ENCODE results near the gene TBC1D8. TPM values are rescaled to one million over a fixed set of nuclear protein-coding genes. Genes with fewer than 3 reads are reported as not detected.

The TBC1D8 gene
- total and polyA plus RNA-seq, 2 of the 8 experiments (the other 6 are each of a cell fraction or from before 2014, with no cell fraction given), result 20.8 to 21.8 TPM

GRCh38 chr2:100971221-100971620, 180.0 kb downstream of the TBC1D8 start:
- no peak overlapping the region for H3K14ac ChIP-seq (ENCODE audit: insufficient read length)
- no peak overlapping the region for H2BK15ac ChIP-seq (ENCODE audit: low read length)
- no peaks in the 10 kb centered on the region for H3K27me3 ChIP-seq (replicated peaks in 1 of 4; ENCODE audit: control insufficient read depth in 3 of 4, extremely low read depth in 1 of 4, insufficient read depth in 3 of 4, low read length in 3 of 4)
- H3K56ac ChIP-seq (replicated peaks; ENCODE audit: insufficient read length, low read depth, low read length), result no peak overlapping the region
- no peak overlapping the region for H2BK5ac ChIP-seq (ENCODE audit: low read depth, low read length)
- no peak overlapping the region for H2AK5ac ChIP-seq (ENCODE audit: low read depth, low read length)
- H3K4me3 ChIP-seq (ENCODE audit: extremely low read depth in 1 of 4, insufficient read depth in 2 of 4, low read depth in 3 of 4, low read length in 4 of 4), result no peak overlapping the region
- H2BK20ac ChIP-seq (ENCODE audit: low read length), result no peak overlapping the region
- no peak overlapping the region for H4K91ac ChIP-seq (replicated peaks; ENCODE audit: insufficient read length, low read length)
- no peak overlapping the region for H2BK12ac ChIP-seq (ENCODE audit: low read depth, low read length)
- no peak overlapping the region for H3K4me2 ChIP-seq (ENCODE audit: insufficient read depth in 1 of 2, low read depth in 2 of 2, low read length in 2 of 2)
- DNase-seq (ENCODE audit: low read depth in 1 of 2, low spot score in 2 of 2) (no peak), FAIRE-seq (no peak)
- no peaks in the 10 kb centered on the region for H4K20me1 ChIP-seq (replicated peaks in 1 of 2; ENCODE audit: control insufficient read depth in 1 of 2, insufficient read depth in 2 of 2, low read length in 2 of 2)
- CTCF ChIA-PET (ENCODE audit: partially characterized antibody), result interaction anchor here (1.0 to 1.2 kb wide), 2 partner anchors 14 to 52 kb away, joined by 4 to 5 read pairs; no protein-coding TSS in a partner anchor
- H3K23me2 ChIP-seq (ENCODE audit: low read depth, low read length), result no peaks in the 10 kb centered on the region
- no peaks in the 10 kb centered on the region for H3K79me1 ChIP-seq (ENCODE audit: low read depth, low read length)
- H4K8ac ChIP-seq (ENCODE audit: extremely low read depth, insufficient read depth, low read length), result no peak overlapping the region
- no peak overlapping the region for H2BK120ac ChIP-seq (replicated peaks; ENCODE audit: low read depth, low read length)
- POLR2A ChIA-PET (ENCODE audit: partially characterized antibody), result no interaction called here
- no peak overlapping the region for H4K5ac ChIP-seq (ENCODE audit: insufficient read length, low read depth, low read length)
- no peak overlapping the region for H3K27ac ChIP-seq (ENCODE audit: low read depth, low read length)
- no peaks in the 10 kb centered on the region for H3K36me3 ChIP-seq (ENCODE audit: control insufficient read depth in 2 of 4, insufficient read depth in 4 of 4, low read length in 3 of 4)
- 88% methylated on average over 8 of the region's 9 CpGs; no CpG with 5 or more reads in 1 of the 2 experiments for WGBS, 2 experiments (ENCODE audit: extremely low coverage in 1 of 2, insufficient coverage in 1 of 2, insufficient read length in 1 of 2, insufficient replicate concordance in 2 of 2, low coverage in 1 of 2, low lambda C conversion rate in 2 of 2, missing lambda C conversion rate in 1 of 2)
- no peak overlapping the region for H3K23ac ChIP-seq (ENCODE audit: insufficient read length)
- H3K79me2 ChIP-seq (ENCODE audit: control insufficient read depth in 1 of 2, insufficient read depth in 2 of 2, low read length in 2 of 2), result no peaks in the 10 kb centered on the region
- H3K4me1 ChIP-seq (replicated peaks in 1 of 4; ENCODE audit: control insufficient read depth in 3 of 4, insufficient read depth in 4 of 4, low read length in 3 of 4), result no peaks in the 10 kb centered on the region
- H3K18ac ChIP-seq (ENCODE audit: extremely low read depth, low read length), result no peak overlapping the region
- H3K9me3 ChIP-seq (ENCODE audit: insufficient read depth in 2 of 2, low read depth in 1 of 2, low read length in 1 of 2), result no peaks in the 10 kb centered on the region
- no peak overlapping the region for H3K9ac ChIP-seq (replicated peaks in 1 of 4; ENCODE audit: extremely low read depth in 1 of 4, low read depth in 3 of 4, low read length in 3 of 4)
- no peak overlapping the region for H3K4ac ChIP-seq (replicated peaks; ENCODE audit: insufficient read length, low read depth, low read length)
- no peak overlapping the region for H2AFZ ChIP-seq (ENCODE audit: low read length)
- TF ChIP-seq TBP (IDR thresholded peaks at IDR 0.05; ENCODE audit: low read depth, low read length), result no peak
- no peak for TF ChIP-seq YY1 (IDR thresholded peaks at IDR 0.05; ENCODE audit: low read depth, low read length)
- no peak for TF ChIP-seq MAX (IDR thresholded peaks at IDR 0.05)
- TF ChIP-seq CHD2 (IDR thresholded peaks at IDR 0.05; ENCODE audit: low read length), result no peak
- TF ChIP-seq BRCA1 (IDR thresholded peaks at IDR 0.05; ENCODE audit: low read depth, low read length), result no peak
